RWPE2 (cell line): Measurements from ENCODE around the gene TAF12.
"Not testable (repeated sequence)": the region's sequence is repeated elsewhere in the genome, so short reads cannot be mapped to it uniquely, and the experiment has no call there.

Experiments used
- ATAC-seq: fragments of 200-7000 bp; cut with Tn5 transposase; 3 replicates; pipeline ENCODE4 v1.9.1; 2021; ENCODE audit warnings: low read depth
- DNase-seq: peaks from one replicate; pipeline ENCODE4 v3.0.0-alpha.2; 2020; ENCODE audit warnings: low spot score
- H3K27ac ChIP-seq: fragments of 450-650 bp; 2 replicates; pipeline ENCODE4 v1.5.1; 2017; ENCODE audit warnings: mild to moderate bottlenecking; ENCODE audit not compliant: poor library complexity, severe bottlenecking
- H3K27me3 ChIP-seq: fragments of 250-450 bp; sonication (Bioruptor Pico); 2 replicates; pipeline ENCODE4 v1.5.1; 2021; ENCODE audit warnings: mild to moderate bottlenecking, moderate library complexity; ENCODE audit not compliant: insufficient read depth, poor library complexity, severe bottlenecking
- H3K36me3 ChIP-seq: fragments of 250-450 bp; sonication (Bioruptor Pico); 2 replicates; pipeline ENCODE4 v1.5.1; 2020; ENCODE audit warnings: low read depth, mild to moderate bottlenecking, moderate library complexity
- H3K4me1 ChIP-seq: fragments of 250-450 bp; sonication (Bioruptor Pico); 2 replicates; pipeline ENCODE4 v1.5.1; 2021; ENCODE audit warnings: mild to moderate bottlenecking, moderate library complexity; ENCODE audit not compliant: insufficient read depth, poor library complexity, severe bottlenecking
- H3K4me3 ChIP-seq: fragments of 250-450 bp; sonication (Bioruptor Pico); 2 replicates; pipeline ENCODE4 v1.5.1; 2021; ENCODE audit warnings: mild to moderate bottlenecking, moderate library complexity; ENCODE audit not compliant: severe bottlenecking
- H3K9me3 ChIP-seq: fragments of 250-450 bp; sonication (Bioruptor Pico); 2 replicates; pipeline ENCODE4 v1.5.1; 2021; ENCODE audit warnings: mild to moderate bottlenecking, moderate library complexity; ENCODE audit not compliant: severe bottlenecking
- CTCF ChIP-seq: fragments of 450-650 bp; IDR thresholded peaks from one replicate; pipeline ENCODE4 v1.5.1; 2017; ENCODE audit warnings: mild to moderate bottlenecking, moderate library complexity; ENCODE audit not compliant: poor library complexity, severe bottlenecking

The TAF12 gene

GRCh38 chr1:28675924-28676257 is 33.0 kb upstream of the TAF12 start:
- DNase-seq: no peak
- Histone ChIP-seq H3K4me3 (no peak overlapping the region), H3K27me3 (no peaks in the 10 kb centered on the region), H3K36me3 (no peaks in the 10 kb centered on the region; the same call in 1 of the 2 replicates), H3K9me3 (no peaks in the 10 kb centered on the region), H3K27ac (no peak overlapping the region), H3K4me1 (no peaks in the 10 kb centered on the region)
- TF ChIP-seq CTCF: no peak
- no peak for ATAC-seq

GRCh38 chr1:28672971-28673370 is 30.1 kb upstream of the TAF12 start:
- not testable (repeated sequence) for H3K27ac ChIP-seq, H3K4me3 ChIP-seq, ATAC-seq

GRCh38 chr1:28671254-28671780 is 28.4 kb upstream of the TAF12 start:
- Histone ChIP-seq H3K27ac (no peak overlapping the region), H3K36me3 (no peaks in the 10 kb centered on the region; the same call in 1 of the 2 replicates), H3K4me1 (peaks cover 4% of the 10 kb centered on the region), H3K4me3 (no peak overlapping the region), H3K27me3 (no peaks in the 10 kb centered on the region), H3K9me3 (no peaks in the 10 kb centered on the region)
- no peak for TF ChIP-seq CTCF
- no peak for DNase-seq
- ATAC-seq: no peak

More at GRCh38 chr1:28672971-28673370, 30.1 kb upstream of the TAF12 start:
- not testable (repeated sequence) for H3K4me1 ChIP-seq, H3K9me3 ChIP-seq, H3K27me3 ChIP-seq, DNase-seq, H3K36me3 ChIP-seq

GRCh38 chr1:28668956-28669723 is 26.3 kb upstream of the TAF12 start:
- Histone ChIP-seq H3K4me1 (peaks cover 4% of the 10 kb centered on the region), H3K27me3 (no peaks in the 10 kb centered on the region), H3K4me3 (peak overlapping the region; percentile 96), H3K9me3 (no peaks in the 10 kb centered on the region), H3K27ac (peak overlapping the region; percentile 94), H3K36me3 (no peaks in the 10 kb centered on the region; the same call in 1 of the 2 replicates)
- peak; percentile 51 for ATAC-seq
- peak; percentile 67 for DNase-seq
- TF ChIP-seq CTCF: no peak

- ATAC-seq (peak; percentile 82), DNase-seq (peak; percentile 84)
- H3K4me1 ChIP-seq: peaks cover 4% of the 10 kb centered on the region
- H3K36me3 ChIP-seq: no peaks in the 10 kb centered on the region; the same call in 1 of the 2 replicates
- H3K27ac ChIP-seq: peak within 1 kb of the TSS; percentile 94
- H3K4me3 ChIP-seq: peak within 1 kb of the TSS; percentile 96
- no peaks in the 10 kb centered on the region for H3K9me3 ChIP-seq
- no peak for TF ChIP-seq CTCF
- H3K27me3 ChIP-seq: no peaks in the 10 kb centered on the region
Measured at GRCh38 chr1:28668191-28668955, 25.5 kb upstream of the TAF12 start, which contains the start of gene GMEB1. TSS of gene GMEB1 (plus strand) at chr1:28668784. CDS start at chr1:28683613, 14,829 bp downstream.
